NT2/D1 (cell line): Measurements from ENCODE around the gene MYO15B.

ENCODE experiments used
- YY1 ChIP-seq: IDR thresholded peaks from 2 replicates; pipeline ENCODE4 v1.6.1; 2011; ENCODE audit not compliant: insufficient read length, insufficient read depth
- ZNF274 ChIP-seq: IDR thresholded peaks from 2 replicates; pipeline ENCODE4 v1.6.1; 2011; ENCODE audit warnings: mild to moderate bottlenecking, low read depth, low read length

- no peak for TF ChIP-seq ZNF274
- TF ChIP-seq YY1 = no peak
Measured at GRCh38 chr17:75650874-75651273, 63.3 kb downstream of the MYO15B start.
